ENCODE measurements around the gene ENDOG. TPM values are rescaled to one million over a fixed set of nuclear protein-coding genes. Genes with fewer than 3 reads are reported as not detected.
A peak's percentile ranks its signal among the peaks of the same experiment; 100 is the strongest.
"Not testable (repeated sequence)": the region's sequence is repeated elsewhere in the genome, so short reads cannot be mapped to it uniquely, and the experiment has no call there.

Gene ENDOG
- total RNA-seq, 2 donors from 2014 or later = 22.4 to 24.9 TPM

DNA sequence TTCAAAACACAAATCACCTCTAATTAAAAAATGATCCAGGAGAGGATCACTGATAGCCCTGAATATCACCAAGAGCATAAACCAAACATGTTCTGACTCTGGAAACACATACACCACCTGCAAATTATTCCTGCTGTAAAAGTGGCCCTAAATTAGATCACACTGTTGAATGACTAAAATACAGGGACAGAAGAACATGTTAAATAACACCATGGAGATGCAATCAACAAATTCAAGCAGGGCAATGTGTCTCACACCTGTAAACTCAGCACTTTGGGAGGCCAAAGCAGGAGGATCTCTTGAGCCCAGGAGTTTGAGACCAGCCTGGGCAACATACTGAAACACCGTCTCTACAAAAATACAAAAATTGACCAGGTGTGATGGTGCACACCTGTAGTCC is 29.5 kb downstream of the ENDOG start:
- H3K4me1 ChIP-seq = peaks cover 23% of the 10 kb centered on the region
- H3K27me3 ChIP-seq = no peaks in the 10 kb centered on the region
- TF ChIP-seq POLR2A (IDR thresholded peaks at IDR 0.05) = no peak
- no peak for TF ChIP-seq CTCF (IDR thresholded peaks at IDR 0.05)
- intact Hi-C loops (cut with DNase I) = loop anchor here (5.0 kb wide), 1 partner anchor 79 kb away; no protein-coding TSS in a partner anchor
- no peaks in the 10 kb centered on the region for H3K9me3 ChIP-seq
- WGBS, 2 donors = 91 to 100% methylated on average over 1 of the region's 1 CpG
- no peak overlapping the region for H3K27ac ChIP-seq
- DNase-seq (no peak), ATAC-seq (no peak)
- H3K36me3 ChIP-seq (replicated peaks in 1 of 2; ENCODE audit: insufficient read depth in 1 of 2, low read depth in 2 of 2) = no peaks in the 10 kb centered on the region
- H3K4me3 ChIP-seq = no peak overlapping the region

GRCh38 chr9:128851024-128851423 is 32.7 kb downstream of the ENDOG start:
- DNase-seq; H3K36me3 ChIP-seq (replicated peaks in 1 of 2; ENCODE audit: insufficient read depth in 1 of 2, low read depth in 2 of 2); H3K27ac ChIP-seq; H3K9me3 ChIP-seq; H3K27me3 ChIP-seq; H3K4me3 ChIP-seq; ATAC-seq; intact Hi-C loops (cut with DNase I): not testable (repeated sequence)
- peaks cover 25% of the 10 kb centered on the region for H3K4me1 ChIP-seq
- whole genome bisulfite sequencing, 2 donors = 89 to 90% methylated on average over 10 of the region's 10 CpGs

DNA sequence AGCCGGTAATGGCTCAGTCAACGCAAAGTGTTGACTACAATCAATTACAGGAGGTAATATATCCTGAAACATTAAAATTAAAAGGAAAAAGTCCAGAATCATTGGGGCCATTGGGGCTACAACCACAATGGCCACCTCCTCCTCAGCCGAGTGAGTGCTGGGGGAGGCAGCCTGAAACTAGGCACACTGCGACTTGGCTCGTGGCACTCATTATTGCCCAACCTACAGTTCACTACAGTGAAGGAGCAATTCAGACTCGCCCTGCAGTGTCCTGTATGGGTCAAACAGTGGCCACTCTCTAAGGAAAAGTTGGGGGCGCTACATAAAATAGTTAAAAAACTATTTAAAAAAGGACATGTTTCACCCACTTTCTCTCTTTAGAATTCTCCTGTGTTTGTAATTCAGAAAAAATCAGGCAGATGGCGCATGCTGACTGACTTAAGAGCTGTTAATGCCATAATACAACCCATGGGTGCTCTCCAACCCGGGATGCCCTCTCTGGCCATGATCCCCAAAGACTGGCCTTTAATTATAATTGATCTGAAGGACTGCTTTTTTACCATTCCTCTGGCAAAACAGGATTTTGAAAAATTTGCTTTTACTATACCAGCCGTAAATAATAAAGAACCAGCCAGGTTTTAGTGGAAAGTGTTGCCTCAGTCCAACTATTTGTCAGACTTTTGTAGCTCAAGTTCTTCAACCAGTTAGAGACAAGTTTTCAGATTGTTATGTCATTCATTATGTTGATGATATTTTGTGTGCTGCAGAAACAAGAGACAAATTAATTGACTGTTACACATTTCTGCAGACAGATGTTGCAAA is 33.7 kb downstream of the ENDOG start:
- intact Hi-C loops (cut with DNase I); H3K27ac ChIP-seq; H3K27me3 ChIP-seq; H3K4me3 ChIP-seq; H3K36me3 ChIP-seq (replicated peaks in 1 of 2; ENCODE audit: insufficient read depth in 1 of 2, low read depth in 2 of 2); H3K9me3 ChIP-seq: not testable (repeated sequence)
- H3K4me1 ChIP-seq = peaks cover 22% of the 10 kb centered on the region
- peak; percentile 49 to 86 (median 72) for TF ChIP-seq CTCF (IDR thresholded peaks at IDR 0.05)
- peak; percentile 63 for ATAC-seq
- peak; percentile 47 to 73 (median 62) for DNase-seq
- WGBS, 2 donors = 54 to 55% methylated on average over 10 of the region's 10 CpGs

DNA sequence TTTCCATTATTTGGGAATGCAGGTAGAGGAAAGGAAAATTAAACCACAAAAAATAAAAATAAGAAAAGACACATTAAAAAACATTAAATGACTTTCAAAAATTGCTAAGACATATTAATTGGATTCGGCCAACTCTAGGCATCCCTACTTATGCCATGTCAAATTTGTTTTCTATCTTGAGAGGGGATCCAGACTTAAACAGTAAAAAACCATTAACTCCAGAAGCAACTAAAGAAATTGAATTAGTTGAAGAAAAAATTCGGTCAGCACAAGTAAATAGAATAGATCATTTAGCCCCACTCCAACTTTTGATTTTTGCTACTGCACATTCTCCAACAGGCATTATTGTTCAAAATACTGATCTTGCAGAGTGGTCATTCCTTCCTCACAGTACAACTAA is 34.3 kb downstream of the ENDOG start:
- H3K36me3 ChIP-seq (replicated peaks in 1 of 2; ENCODE audit: insufficient read depth in 1 of 2, low read depth in 2 of 2); H3K9me3 ChIP-seq; H3K27me3 ChIP-seq; DNase-seq; ATAC-seq; H3K4me3 ChIP-seq; intact Hi-C loops (cut with DNase I): not testable (repeated sequence)
- H3K27ac ChIP-seq = peak overlapping the region in 2 of 4 donors; percentile 8 to 23
- H3K4me1 ChIP-seq = peaks cover 22% of the 10 kb centered on the region
- WGBS, 2 donors = 59 to 75% methylated on average over 2 of the region's 2 CpGs

DNA sequence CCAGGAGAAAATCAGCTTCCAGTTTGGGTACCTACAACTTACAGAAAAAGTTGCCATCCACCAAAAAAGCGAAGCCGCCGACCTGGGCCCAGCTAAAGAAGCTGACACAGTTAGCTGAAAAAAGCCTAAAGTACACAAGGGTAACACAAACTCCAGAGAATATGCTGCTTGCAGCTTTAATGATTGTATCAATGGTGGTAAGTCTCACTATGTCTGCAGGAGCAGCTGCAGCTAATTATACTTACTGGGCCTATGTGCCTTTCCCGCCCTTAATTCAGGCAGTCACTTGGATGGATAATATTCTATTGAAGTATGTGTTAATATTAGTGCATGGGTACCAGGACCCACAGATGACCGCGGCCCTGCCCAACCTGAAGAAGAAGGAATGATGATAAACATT is 36.2 kb downstream of the ENDOG start:
- H3K9me3 ChIP-seq; H3K4me3 ChIP-seq; H3K27ac ChIP-seq; H3K27me3 ChIP-seq; intact Hi-C loops (cut with DNase I); DNase-seq; ATAC-seq; H3K36me3 ChIP-seq (replicated peaks in 1 of 2; ENCODE audit: insufficient read depth in 1 of 2, low read depth in 2 of 2): not testable (repeated sequence)
- H3K4me1 ChIP-seq = peaks cover 22% of the 10 kb centered on the region
- WGBS, 2 donors = 92 to 98% methylated on average over 4 to 6 of the region's 6 CpGs

GRCh38 chr9:128858476-128858875 is 40.2 kb downstream of the ENDOG start:
- H3K27ac ChIP-seq; DNase-seq; H3K27me3 ChIP-seq; intact Hi-C loops (cut with DNase I); H3K9me3 ChIP-seq; H3K36me3 ChIP-seq (replicated peaks in 1 of 2; ENCODE audit: insufficient read depth in 1 of 2, low read depth in 2 of 2); H3K4me3 ChIP-seq; ATAC-seq: not testable (repeated sequence)
- WGBS, 2 donors = 77 to 95% methylated on average over 6 to 7 of the region's 7 CpGs
- peaks cover 24% of the 10 kb centered on the region for H3K4me1 ChIP-seq
